HTR-8/SVneo (cell line): ENCODE measurements around the gene TAL2.
A peak's percentile ranks its signal among the peaks of the same experiment; 100 is the strongest.

ENCODE experiments used
- DNase-seq: peaks from one replicate; pipeline ENCODE4 v3.0.0; 2011; ENCODE audit warnings: low spot score, mixed read lengths; ENCODE audit not compliant: insufficient read length
- FAIRE-seq: peaks from 2 replicates; lab custom pipeline; 2011; peaks lifted over from hg19 to GRCh38; lab: Jason Lieb, UNC

Gene TAL2

GRCh38 chr9:105673850-105674387, 11.7 kb downstream of the TAL2 start:
- DNase-seq (no peak), FAIRE-seq (no peak)

GRCh38 chr9:105676351-105676923, 14.2 kb downstream of the TAL2 start:
- FAIRE-seq (no peak), DNase-seq (no peak)

- DNase-seq (no peak), FAIRE-seq (no peak)
These were observed 15.9 kb downstream of the TAL2 start for GRCh38 chr9:105678163-105678562.

- DNase-seq (no peak), FAIRE-seq (no peak)
These were observed 16.5 kb downstream of the TAL2 start for GRCh38 chr9:105678781-105679180.

GRCh38 chr9:105679257-105680022, 17.2 kb downstream of the TAL2 start:
- no peak for FAIRE-seq
- no peak for DNase-seq

GRCh38 chr9:105681313-105681712, 19.1 kb downstream of the TAL2 start:
- FAIRE-seq (no peak), DNase-seq (no peak)

- FAIRE-seq, result no peak
- DNase-seq, result no peak
These were observed 19.5 kb downstream of the TAL2 start for GRCh38 chr9:105681724-105682123.

GRCh38 chr9:105683688-105684275, 21.5 kb downstream of the TAL2 start:
- DNase-seq, result no peak

GRCh38 chr9:105686936-105687335, 24.7 kb downstream of the TAL2 start:
- FAIRE-seq (no peak), DNase-seq (no peak)

More at GRCh38 chr9:105683688-105684275, 21.5 kb downstream of the TAL2 start:
- FAIRE-seq, result no peak

- FAIRE-seq, result no peak
- DNase-seq, result no peak
These were observed 28.5 kb downstream of the TAL2 start for GRCh38 chr9:105690742-105691141.

- FAIRE-seq, result no peak
- DNase-seq, result no peak
These were observed 31.4 kb downstream of the TAL2 start for GRCh38 chr9:105693435-105694189.

GRCh38 chr9:105694190-105694847, 32.1 kb downstream of the TAL2 start, which contains the start of gene TMEM38B:
TSS of gene TMEM38B (plus strand) at chr9:105694541. CDS start at chr9:105694661, 120 bp downstream.
- DNase-seq (peak; percentile 85), FAIRE-seq (no peak)

- no peak for FAIRE-seq
- DNase-seq, result peak; percentile 44
These were observed 32.8 kb downstream of the TAL2 start for GRCh38 chr9:105694848-105695581.

- FAIRE-seq, result no peak
- DNase-seq, result no peak
These were observed 34.0 kb downstream of the TAL2 start for GRCh38 chr9:105696219-105696793.

- DNase-seq (no peak), FAIRE-seq (no peak)
These were observed 35.6 kb downstream of the TAL2 start for GRCh38 chr9:105697871-105698270.

- DNase-seq (no peak), FAIRE-seq (no peak)
These were observed 36.2 kb downstream of the TAL2 start for GRCh38 chr9:105698348-105698870.

GRCh38 chr9:105700668-105701067, 38.4 kb downstream of the TAL2 start:
- DNase-seq (no peak), FAIRE-seq (no peak)

- FAIRE-seq, result no peak
- no peak for DNase-seq
These were observed 38.9 kb downstream of the TAL2 start for GRCh38 chr9:105701145-105701544.

GRCh38 chr9:105702207-105702606, 40.0 kb downstream of the TAL2 start:
- no peak for DNase-seq
- no peak for FAIRE-seq
